Mammary epithelial cell (primary cell): ENCODE results near the gene PLCD1.
"Not testable (repeated sequence)": the region's sequence is repeated elsewhere in the genome, so short reads cannot be mapped to it uniquely, and the experiment has no call there.

Experiments
- EZH2 ChIP-seq: IDR thresholded peaks from 2 replicates; pipeline ENCODE4 v1.6.1; 2012; ENCODE audit warnings: low read length, inconsistent platforms, borderline replicate concordance
- TF ChIP-seq, protein P1 (sequence below), 2 donors: IDR thresholded peaks in 1 of 2; conservative IDR thresholded peaks in 1 of 2; 2 replicates each; pipeline ENCODE4 v1.5.1; 2011 to 2012; ENCODE audit warnings: inconsistent platforms in 2 of 2, low read length in 2 of 2, mild to moderate bottlenecking in 2 of 2, control low read depth in 1 of 2, low read depth in 1 of 2; ENCODE audit not compliant: insufficient read depth in 1 of 2; ENCODE audit errors: extremely low read depth in 1 of 2

DNA sequence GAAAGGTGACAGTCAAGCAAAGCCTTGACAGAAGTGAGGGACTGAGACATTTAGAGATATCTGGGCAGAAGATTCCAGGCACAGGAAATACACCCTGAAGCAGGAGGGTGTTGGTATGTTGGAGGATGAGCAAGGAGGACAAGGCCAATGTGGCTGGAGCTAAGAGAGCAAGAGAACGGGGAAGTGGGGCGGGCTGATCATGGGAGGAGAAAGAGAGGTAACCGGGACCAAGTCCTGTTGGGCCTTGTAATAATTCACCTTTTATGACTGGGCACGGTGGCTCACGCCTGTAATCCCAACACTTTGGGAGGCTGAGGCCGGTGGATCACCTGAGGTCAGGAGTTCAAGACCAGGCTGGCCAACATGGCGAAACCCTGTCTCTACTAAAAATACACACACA lies 4.1 kb upstream of the PLCD1 start:
- TF ChIP-seq, protein P1, sequence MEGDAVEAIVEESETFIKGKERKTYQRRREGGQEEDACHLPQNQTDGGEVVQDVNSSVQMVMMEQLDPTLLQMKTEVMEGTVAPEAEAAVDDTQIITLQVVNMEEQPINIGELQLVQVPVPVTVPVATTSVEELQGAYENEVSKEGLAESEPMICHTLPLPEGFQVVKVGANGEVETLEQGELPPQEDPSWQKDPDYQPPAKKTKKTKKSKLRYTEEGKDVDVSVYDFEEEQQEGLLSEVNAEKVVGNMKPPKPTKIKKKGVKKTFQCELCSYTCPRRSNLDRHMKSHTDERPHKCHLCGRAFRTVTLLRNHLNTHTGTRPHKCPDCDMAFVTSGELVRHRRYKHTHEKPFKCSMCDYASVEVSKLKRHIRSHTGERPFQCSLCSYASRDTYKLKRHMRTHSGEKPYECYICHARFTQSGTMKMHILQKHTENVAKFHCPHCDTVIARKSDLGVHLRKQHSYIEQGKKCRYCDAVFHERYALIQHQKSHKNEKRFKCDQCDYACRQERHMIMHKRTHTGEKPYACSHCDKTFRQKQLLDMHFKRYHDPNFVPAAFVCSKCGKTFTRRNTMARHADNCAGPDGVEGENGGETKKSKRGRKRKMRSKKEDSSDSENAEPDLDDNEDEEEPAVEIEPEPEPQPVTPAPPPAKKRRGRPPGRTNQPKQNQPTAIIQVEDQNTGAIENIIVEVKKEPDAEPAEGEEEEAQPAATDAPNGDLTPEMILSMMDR (conservative IDR thresholded peaks at IDR 0.05 in 1 of 2, IDR thresholded peaks at IDR 0.05 in 1 of 2; ENCODE audit: extremely low read depth in 1 of 2, insufficient read depth in 1 of 2, low read depth in 1 of 2, low read length in 2 of 2): not testable (repeated sequence)
- TF ChIP-seq EZH2: not testable (repeated sequence)
